Measurements from ENCODE around the gene ZBTB9.
"Not testable (repeated sequence)": the region's sequence is repeated elsewhere in the genome, so short reads cannot be mapped to it uniquely, and the experiment has no call there.

The ZBTB9 gene

DNA sequence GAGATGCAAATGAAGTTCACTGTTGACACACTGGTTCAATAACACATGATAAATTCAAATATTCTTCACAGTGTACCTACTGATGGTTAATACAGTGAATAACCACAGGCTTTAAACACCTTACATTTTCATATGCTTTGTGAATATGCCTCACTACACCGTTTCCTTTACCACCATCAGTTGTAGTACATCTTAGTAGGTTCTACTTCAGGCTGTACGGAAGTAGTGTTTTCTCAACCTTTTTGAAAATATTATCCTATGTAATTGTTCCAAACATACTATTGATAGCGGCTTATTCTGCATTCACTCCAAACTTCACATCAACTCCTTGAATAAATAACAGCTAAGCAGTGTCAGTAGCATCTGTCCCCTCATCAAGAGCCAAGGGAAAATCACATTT lies 15.3 kb downstream of the ZBTB9 start:
- DNase-seq: no peak

DNA sequence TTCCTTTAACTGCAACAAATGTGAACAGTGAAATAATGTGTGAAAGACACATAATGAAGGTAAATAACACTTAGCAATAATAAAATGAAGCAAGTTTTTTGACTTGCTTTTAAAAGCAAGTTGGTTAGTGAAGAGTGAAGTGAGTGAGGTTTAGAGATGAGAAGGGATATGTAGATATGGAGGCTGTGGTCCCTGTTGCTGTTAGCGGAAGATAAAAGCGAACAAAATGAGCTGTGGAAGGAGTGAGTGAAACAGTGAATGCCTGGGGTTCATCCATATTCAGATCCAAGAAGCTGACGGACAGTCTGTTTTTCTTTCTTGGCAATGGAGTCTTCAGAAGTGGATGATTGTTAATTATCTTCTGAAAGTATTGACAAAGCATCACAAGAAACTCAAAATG lies 23.5 kb downstream of the ZBTB9 start:
- DNase-seq: no peak

DNA sequence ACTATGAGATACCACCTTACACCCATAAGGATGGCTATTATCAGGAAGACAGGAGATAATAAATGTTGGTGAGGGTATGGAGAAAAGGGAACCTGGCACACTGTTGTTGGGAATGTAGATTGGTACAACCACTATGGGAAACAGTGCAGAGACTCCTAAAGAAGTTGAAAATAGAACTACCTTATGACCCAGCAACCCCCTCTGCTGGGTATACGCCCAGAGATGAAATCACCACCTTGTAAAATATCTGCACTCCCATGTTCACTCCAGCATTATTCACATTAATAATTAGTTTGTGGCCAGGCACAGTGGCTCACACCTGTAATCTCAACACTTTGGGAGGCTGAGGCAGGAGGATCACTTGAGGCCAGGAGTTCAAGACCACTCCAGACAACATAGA lies 26.8 kb downstream of the ZBTB9 start:
- no peak for DNase-seq

DNA sequence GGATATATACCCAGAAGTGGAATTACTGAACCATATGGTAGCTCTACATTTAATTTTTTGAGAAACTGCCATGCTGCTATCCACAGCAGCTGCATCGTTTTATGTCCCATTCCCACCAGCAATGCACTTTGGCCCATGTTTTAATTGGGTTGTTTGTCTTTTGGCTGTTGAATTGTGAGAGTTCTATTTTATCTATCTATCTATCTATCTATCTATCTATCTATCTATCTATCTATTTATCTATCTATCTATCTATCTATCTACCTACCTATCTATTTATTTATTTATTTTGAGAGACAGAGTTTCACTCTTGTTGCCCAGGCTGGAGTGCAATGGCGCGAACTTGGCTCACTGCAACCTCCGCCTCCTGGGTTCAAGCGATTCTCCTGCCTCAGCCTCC lies 28.2 kb downstream of the ZBTB9 start:
- not testable (repeated sequence) for DNase-seq

DNA sequence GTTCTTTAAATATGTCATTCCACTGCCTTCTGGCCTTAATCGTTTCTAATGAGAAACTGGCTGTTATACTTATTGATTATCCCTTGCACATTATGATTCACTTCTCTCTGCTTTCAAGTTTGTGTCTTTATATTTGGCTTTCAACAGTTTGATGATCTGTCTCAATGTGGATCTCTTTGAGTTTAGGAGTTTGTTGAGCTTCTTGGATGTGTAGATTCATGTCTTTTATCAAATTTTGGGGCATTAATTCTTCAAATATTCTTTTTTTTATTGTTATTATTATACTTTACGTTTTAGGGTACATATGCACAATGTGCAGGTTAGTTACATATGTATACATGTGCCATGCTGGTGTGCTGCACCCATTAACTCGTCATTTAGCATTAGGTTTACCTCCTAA lies 29.3 kb downstream of the ZBTB9 start:
- no peak for DNase-seq

DNA sequence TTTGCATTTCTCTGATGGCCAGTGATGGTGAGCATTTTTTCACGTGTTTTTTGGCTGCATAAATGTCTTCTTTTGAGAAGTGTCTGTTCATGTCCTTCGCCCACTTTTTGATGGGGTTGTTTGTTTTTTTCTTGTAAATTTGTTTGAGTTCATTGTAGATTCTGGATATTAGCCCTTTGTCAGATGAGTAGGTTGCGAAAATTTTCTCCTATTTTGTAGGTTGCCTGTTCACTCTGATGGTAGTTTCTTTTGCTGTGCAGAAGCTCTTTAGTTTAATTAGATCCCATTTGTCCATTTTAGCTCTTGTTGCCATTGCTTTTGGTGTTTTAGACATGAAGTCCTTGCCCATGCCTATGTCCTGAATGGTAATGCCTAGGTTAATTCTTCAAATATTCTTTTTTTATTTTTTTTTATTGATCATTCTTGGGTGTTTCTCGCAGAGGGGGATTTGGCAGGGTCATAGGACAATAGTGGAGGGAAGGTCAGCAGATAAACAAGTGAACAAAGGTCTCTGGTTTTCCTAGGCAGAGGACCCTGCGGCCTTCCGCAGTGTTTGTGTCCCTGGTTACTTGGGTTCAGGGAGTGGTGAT lies 30.4 kb downstream of the ZBTB9 start:
- DNase-seq: not testable (repeated sequence)

DNA sequence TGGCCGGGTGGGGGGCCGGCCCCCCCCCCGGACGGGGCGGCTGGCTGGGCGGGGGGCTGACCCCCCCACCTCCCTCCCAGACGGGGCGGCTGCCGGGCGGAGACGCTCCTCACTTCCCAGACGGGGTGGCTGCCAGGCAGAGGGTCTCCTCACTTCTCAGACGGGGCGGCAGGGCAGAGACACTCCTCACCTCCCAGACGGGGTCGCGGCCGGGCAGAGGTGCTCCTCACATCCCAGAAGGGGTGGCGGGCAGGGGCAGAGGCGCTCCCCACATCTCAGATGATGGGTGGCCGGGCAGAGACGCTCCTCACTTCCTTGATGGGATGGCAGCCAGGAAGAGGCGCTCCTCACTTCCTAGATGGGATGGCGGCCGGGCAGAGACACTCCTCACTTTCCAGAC lies 31.3 kb downstream of the ZBTB9 start:
- DNase-seq: not testable (repeated sequence)

DNA sequence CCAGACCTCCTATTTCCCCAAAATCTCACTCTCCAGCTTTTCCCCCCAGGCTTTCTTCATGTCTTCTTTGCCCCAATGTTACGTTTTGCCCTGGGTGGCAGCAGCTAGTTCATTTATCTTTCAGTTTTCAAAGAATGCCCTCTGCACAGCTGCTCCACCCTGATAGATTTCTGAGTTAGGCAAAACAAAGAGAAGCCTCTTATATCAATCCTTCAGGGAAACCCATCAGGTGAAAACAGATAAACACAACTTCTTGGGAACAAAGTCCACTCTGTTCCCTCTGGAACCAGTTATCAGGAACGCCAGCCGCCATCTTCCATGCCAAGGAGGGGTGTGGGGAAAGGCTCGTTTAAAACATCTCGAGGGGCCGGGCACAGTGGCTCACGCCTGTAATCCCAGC lies 34.0 kb downstream of the ZBTB9 start:
- DNase-seq: no peak

DNA sequence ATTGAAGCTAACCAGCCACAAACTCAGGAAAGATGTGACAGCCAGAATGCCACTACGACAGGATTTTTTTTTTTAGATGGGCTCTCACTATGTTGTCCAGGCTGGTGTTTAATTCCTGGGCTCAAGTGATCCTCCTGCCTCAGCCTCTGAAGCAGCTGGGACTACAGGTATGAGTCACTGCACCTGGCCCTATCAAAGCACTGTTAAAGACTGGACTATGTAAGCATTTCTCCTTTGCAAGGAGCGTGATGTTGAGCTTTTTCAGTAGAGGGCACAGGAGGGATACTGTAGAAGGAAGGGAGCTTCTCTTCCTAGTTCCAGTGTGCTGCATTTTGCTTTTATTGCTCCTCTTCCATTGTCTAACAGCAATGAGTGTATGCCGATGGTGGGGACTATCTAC lies 35.8 kb downstream of the ZBTB9 start:
- DNase-seq: no peak

DNA sequence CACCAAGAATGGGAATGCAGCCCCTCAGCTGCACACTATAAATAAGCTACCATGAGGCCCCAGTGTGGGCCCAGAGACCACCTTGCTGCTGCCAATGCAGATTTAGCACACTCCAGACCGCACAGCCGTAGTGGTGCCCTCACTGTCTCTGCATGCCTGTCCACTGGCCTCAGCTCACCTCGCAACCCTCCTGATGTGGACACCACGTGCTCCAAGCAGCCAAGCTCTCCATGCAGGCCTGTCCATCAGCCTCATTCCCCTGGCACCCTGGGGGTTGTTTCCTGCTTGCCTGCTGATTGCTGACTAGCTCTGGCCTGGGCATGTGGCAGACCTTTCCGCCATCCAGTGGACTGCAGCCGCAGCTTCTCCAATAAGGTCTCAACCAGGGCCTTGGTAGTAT lies 36.2 kb downstream of the ZBTB9 start:
- no peak for DNase-seq

DNA sequence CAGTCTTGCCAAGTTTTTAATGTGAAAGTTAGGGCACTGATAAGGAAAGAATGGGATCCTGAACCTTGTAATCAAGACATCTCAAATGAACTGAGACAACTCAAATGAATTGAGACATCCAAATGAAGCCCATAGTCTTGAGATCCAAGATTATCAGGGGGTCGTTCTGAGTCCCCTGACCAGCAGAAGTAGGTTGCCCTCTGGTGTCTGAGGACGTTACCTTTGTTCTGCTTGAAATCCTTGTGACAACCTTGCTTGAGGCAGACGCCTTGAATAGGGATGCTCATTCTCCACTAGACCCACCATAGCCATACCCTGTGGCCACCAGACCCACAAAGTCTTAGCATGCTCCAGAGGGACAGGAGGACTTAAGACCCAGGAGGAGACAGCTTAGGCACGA lies 37.7 kb downstream of the ZBTB9 start:
- no peak for DNase-seq

DNA sequence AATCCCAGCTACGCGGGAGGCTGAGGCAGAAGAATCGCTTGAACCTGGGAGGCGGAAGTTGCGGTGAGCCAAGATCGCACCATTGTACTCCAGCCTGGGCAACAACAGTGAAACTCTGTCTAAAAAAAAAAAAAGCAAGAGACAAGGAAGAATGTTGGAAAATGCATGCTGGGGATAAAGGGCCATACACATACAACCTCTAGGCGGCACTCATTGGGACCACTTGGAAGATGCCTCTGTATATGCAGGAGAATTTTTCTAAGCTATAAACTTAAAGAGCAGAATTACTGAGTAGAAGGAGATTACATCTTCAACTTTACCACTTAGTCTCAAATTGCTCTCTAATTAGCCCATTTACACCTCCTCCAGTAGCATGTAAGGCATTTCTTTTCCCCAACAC lies 42.8 kb downstream of the ZBTB9 start:
- DNase-seq: no peak

DNA sequence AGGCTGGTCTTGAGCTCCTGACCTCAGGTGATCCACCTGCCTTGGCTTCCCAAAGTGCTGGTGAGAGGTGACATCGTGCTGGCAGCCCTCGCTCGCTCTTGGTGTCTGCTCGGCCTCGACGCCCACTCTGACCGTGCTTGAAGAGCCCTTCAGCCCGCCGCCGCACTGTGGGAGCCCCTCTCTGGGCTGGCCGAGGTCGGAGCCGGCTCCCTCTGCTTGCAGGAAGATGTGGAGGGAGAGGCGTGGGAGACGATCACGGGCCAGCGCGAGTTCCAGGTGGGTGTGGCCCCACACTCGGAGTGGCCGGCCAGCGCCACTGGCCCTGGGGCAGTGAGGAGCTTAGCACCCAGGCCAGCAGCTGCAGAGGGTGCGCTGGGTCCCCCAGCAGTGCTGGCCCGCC lies 48.1 kb downstream of the ZBTB9 start:
- no peak for DNase-seq

DNA sequence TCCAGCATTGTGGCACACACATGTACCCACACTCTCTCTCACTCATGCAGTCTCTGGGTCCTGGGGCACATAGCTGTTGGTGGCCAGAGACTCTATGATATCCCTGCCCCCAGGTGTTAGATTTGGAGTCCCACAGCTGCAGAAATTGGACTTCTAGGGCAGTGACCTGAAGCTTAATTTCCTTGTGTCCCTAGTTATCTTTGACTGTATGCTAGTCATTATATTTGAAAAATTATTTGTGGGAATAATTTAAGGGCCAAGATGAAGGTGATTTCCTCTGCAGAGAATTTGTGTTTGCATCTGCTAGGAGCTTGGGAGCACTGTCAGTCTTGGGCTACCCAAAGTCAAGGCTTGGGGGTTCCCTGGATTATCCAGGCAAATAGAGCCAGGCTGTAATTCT lies 50.1 kb downstream of the ZBTB9 start:
- DNase-seq: no peak

DNA sequence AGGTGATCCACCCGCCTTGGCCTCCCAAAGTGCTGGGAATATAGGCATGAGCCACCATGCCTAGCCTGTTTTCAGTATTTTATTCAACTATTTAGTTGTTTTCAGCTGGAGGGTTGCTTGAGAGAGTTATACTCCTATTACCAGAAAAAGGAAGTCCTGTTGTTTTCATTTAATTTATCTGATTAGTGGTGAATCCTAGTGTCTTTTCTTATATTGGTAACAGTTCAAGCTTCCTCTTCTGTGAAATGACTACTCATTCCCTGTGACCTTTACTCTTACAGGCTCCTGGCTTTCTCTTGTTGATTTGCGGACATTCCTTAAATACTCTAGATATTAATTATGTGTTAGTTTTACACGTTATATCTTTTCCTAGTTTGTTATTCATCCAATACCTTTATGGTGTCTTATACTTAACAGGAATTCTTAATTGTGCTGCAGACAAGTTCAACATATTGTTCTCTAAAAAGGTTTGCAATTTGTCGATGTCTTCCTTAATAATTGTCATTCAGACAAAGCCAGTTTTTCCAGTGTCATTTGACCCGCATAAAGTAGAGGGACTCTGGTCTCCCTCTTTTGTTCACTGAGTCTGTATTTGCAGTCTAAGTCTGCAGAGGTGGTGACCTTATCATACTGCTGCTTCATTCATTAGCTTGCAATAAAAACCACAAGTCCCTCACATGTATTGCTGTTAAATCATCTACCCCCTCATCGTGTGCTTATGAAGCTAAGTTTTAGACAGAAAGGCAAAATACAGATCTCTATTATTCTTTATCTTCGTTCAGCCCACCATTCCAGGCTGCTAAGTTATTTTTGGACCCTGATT lies 51.4 kb downstream of the ZBTB9 start:
- DNase-seq: no peak

Measured in DMS79 (cell line).